Posterior cingulate gyrus (tissue), 11 donors: ENCODE results near the gene PCDHGC3.

Experiments
- DNase-seq, 10 donors: peaks; one replicate each; pipeline versions ENCODE4 v3.0.0 to v3.0.0-alpha.2; 2020 to 2021; ENCODE audit warnings: mixed read lengths in 3 of 10
- intact Hi-C: fragments of 100-400 bp; cut with DNase I; formaldehyde crosslinking; loops from one replicate; pipeline ENCODE4 v1.15.1; 2023

The PCDHGC3 gene

GRCh38 chr5:141506381-141507155, 30.8 kb downstream of the PCDHGC3 start:
- intact Hi-C loops, result no loop called here
- peak in 1 of 10 donors; percentile 15 for DNase-seq

GRCh38 chr5:141507387-141508091, 31.8 kb downstream of the PCDHGC3 start:
- peak in 1 of 10 donors; percentile 65 for DNase-seq
- intact Hi-C loops, result no loop called here

GRCh38 chr5:141508440-141508797, 32.7 kb downstream of the PCDHGC3 start:
- intact Hi-C loops, result no loop called here
- peak in 1 of 10 donors; percentile 85 for DNase-seq

- DNase-seq, result peak in 4 of 10 donors; percentile 76 to 92 (median 88)
- intact Hi-C loops, result no loop called here
Measured at GRCh38 chr5:141508798-141509611, 33.2 kb downstream of the PCDHGC3 start.

GRCh38 chr5:141510160-141510559, 34.4 kb downstream of the PCDHGC3 start:
- DNase-seq, result peak in 1 of 10 donors; percentile 17
- intact Hi-C loops, result no loop called here

- intact Hi-C loops, result no loop called here
- DNase-seq, result peak in 1 of 10 donors; percentile 48
Measured at GRCh38 chr5:141510850-141511601, 35.3 kb downstream of the PCDHGC3 start.

- DNase-seq, result no peak
- intact Hi-C loops, result no loop called here
Measured at GRCh38 chr5:141511771-141512325, 36.1 kb downstream of the PCDHGC3 start.

- intact Hi-C loops, result no loop called here
- DNase-seq, result peak; percentile 64 to 96 (median 84)
Measured at GRCh38 chr5:141512390-141512910, 36.7 kb downstream of the PCDHGC3 start.

GRCh38 chr5:141512911-141513626, 37.3 kb downstream of the PCDHGC3 start:
- intact Hi-C loops, result no loop called here
- DNase-seq, result peak in 8 of 10 donors; percentile 62 to 95 (median 72)

- intact Hi-C loops, result no loop called here
- DNase-seq, result peak; percentile 55 to 98 (median 89)
Measured at GRCh38 chr5:141513627-141514329, 38.0 kb downstream of the PCDHGC3 start.

GRCh38 chr5:141514330-141515133, 38.8 kb downstream of the PCDHGC3 start:
- intact Hi-C loops, result no loop called here
- DNase-seq, result peak in 1 of 10 donors; percentile 67

GRCh38 chr5:141515141-141515540, 39.4 kb downstream of the PCDHGC3 start:
- DNase-seq, result peak in 1 of 10 donors; percentile 51
- intact Hi-C loops, result no loop called here

- DNase-seq, result peak in 1 of 10 donors; percentile 75
- intact Hi-C loops, result no loop called here
Measured at GRCh38 chr5:141515946-141516671, 40.3 kb downstream of the PCDHGC3 start.

GRCh38 chr5:141516672-141517025, 40.9 kb downstream of the PCDHGC3 start:
- DNase-seq, result peak in 1 of 10 donors; percentile 83
- intact Hi-C loops, result no loop called here

GRCh38 chr5:141517312-141517711, 41.5 kb downstream of the PCDHGC3 start:
- DNase-seq, result peak in 1 of 10 donors; percentile 32
- intact Hi-C loops, result no loop called here

GRCh38 chr5:141517880-141518617, 42.3 kb downstream of the PCDHGC3 start:
- intact Hi-C loops, result no loop called here
- peak in 1 of 10 donors; percentile 35 for DNase-seq
